GM23338 (cell line): ENCODE data around the gene LYPD5. TPM values are rescaled to one million over a fixed set of nuclear protein-coding genes. Genes with fewer than 3 reads are reported as not detected.
"Not testable (repeated sequence)": the region's sequence is repeated elsewhere in the genome, so short reads cannot be mapped to it uniquely, and the experiment has no call there.

Experiments
- ATAC-seq: fragments of 200-7000 bp; cut with Tn5 transposase; 3 replicates; pipeline ENCODE4 v1.9.1; 2020
- DNase-seq: peaks from one replicate; pipeline ENCODE4 v3.0.0-alpha.2; 2015; ENCODE audit warnings: low spot score
- H2AFZ ChIP-seq: fragments of 200-600 bp; sonication (generic); 2 replicates; pipeline ENCODE4 v1.8.0; 2016; ENCODE audit warnings: antibody characterized with exemption, mild to moderate bottlenecking, moderate library complexity
- H3F3A ChIP-seq: fragments of 200-600 bp; sonication (generic); replicated peaks from 2 replicates; pipeline ENCODE4 v1.8.0; 2017; ENCODE audit warnings: antibody characterized with exemption, mixed run types, low read depth
- H3K27ac ChIP-seq: fragments of 200-600 bp; sonication (generic); 2 replicates; pipeline ENCODE4 v1.6.1; 2016; ENCODE audit warnings: low read depth
- H3K27me3 ChIP-seq: fragments of 200-600 bp; sonication (generic); 2 replicates; pipeline ENCODE4 v1.8.0; 2016; ENCODE audit warnings: mild to moderate bottlenecking, mixed run types, moderate library complexity; ENCODE audit not compliant: insufficient read depth
- H3K36me3 ChIP-seq: fragments of 200-600 bp; sonication (generic); 2 replicates; pipeline ENCODE4 v1.8.0; 2016; ENCODE audit warnings: mild to moderate bottlenecking; ENCODE audit not compliant: insufficient read depth
- H3K4me1 ChIP-seq: fragments of 200-600 bp; sonication (generic); 2 replicates; pipeline ENCODE4 v1.8.0; 2016; ENCODE audit warnings: mild to moderate bottlenecking, moderate library complexity; ENCODE audit not compliant: insufficient read depth
- H3K4me2 ChIP-seq: fragments of 200-600 bp; sonication (generic); 2 replicates; pipeline ENCODE4 v1.7.1; 2017; ENCODE audit warnings: mixed run types
- H3K4me3 ChIP-seq: fragments of 200-600 bp; sonication (generic); 2 replicates; pipeline ENCODE4 v1.6.1; 2016; ENCODE audit warnings: mixed run types
- H3K79me2 ChIP-seq: fragments of 200-600 bp; sonication (generic); replicated peaks from 2 replicates; pipeline ENCODE4 v1.8.0; 2017; ENCODE audit warnings: mild to moderate bottlenecking; ENCODE audit not compliant: insufficient read depth
- H3K9me2 ChIP-seq: fragments of 200-600 bp; sonication (generic); 2 replicates; pipeline ENCODE4 v1.8.0; 2017; ENCODE audit not compliant: insufficient read depth
- H4K20me1 ChIP-seq: fragments of 200-600 bp; sonication (generic); replicated peaks from 2 replicates; pipeline ENCODE4 v1.8.0; 2017; ENCODE audit warnings: mild to moderate bottlenecking; ENCODE audit not compliant: insufficient read depth
- H3K27ac Mint-ChIP-seq: 2 replicates; pipeline ENCODE4 v1.8.0; 2020; ENCODE audit warnings: inconsistent platforms, mild to moderate bottlenecking, moderate library complexity, mixed read lengths
- H3K27me3 Mint-ChIP-seq: 3 replicates; pipeline ENCODE4 v1.8.0; 2022; ENCODE audit warnings: low read depth, mild to moderate bottlenecking, moderate library complexity, mixed read lengths, inconsistent platforms; ENCODE audit not compliant: insufficient read depth, poor library complexity
- H3K36me3 Mint-ChIP-seq: 3 replicates; pipeline ENCODE4 v1.8.0; 2021; ENCODE audit warnings: low read depth, mild to moderate bottlenecking, inconsistent platforms, moderate library complexity, mixed read lengths
- H3K4me1 Mint-ChIP-seq: 3 replicates; pipeline ENCODE4 v1.8.0; 2020; ENCODE audit warnings: mild to moderate bottlenecking, inconsistent platforms, mixed read lengths
- H3K4me3 Mint-ChIP-seq: 3 replicates; pipeline ENCODE4 v1.8.0; 2021; ENCODE audit warnings: moderate library complexity, mild to moderate bottlenecking, inconsistent platforms, mixed read lengths
- H3K9me3 Mint-ChIP-seq: 3 replicates; pipeline ENCODE4 v1.8.0; 2020; ENCODE audit warnings: moderate library complexity, mild to moderate bottlenecking, inconsistent platforms, mixed read lengths
- CREB1 ChIP-seq: fragments of 250-450 bp; sonication (Bioruptor Pico); IDR thresholded peaks from 2 replicates; pipeline ENCODE4 v1.5.0; 2020; ENCODE audit warnings: low read depth, mild to moderate bottlenecking, moderate library complexity
- EZH2 ChIP-seq: fragments of 200-600 bp; sonication (generic); IDR thresholded peaks from one replicate; pipeline ENCODE4 v1.8.0; 2017; ENCODE audit warnings: antibody characterized with exemption, mild to moderate bottlenecking, low read depth; ENCODE audit not compliant: unreplicated experiment
- EZH2phosphoT487 ChIP-seq: fragments of 200-600 bp; sonication (generic); IDR thresholded peaks from one replicate; pipeline ENCODE4 v1.8.1; 2018; ENCODE audit warnings: antibody characterized with exemption; ENCODE audit not compliant: unreplicated experiment
- JUNB ChIP-seq: IDR thresholded peaks from one replicate; pipeline ENCODE4 v1.6.1; 2016; ENCODE audit warnings: antibody characterized with exemption; ENCODE audit not compliant: unreplicated experiment
- NANOG ChIP-seq: IDR thresholded peaks from 2 replicates; pipeline ENCODE4 v1.6.1; 2016; ENCODE audit warnings: antibody characterized with exemption, borderline replicate concordance
- POLR2AphosphoS5 ChIP-seq: IDR thresholded peaks from 2 replicates; pipeline ENCODE4 v1.6.1; 2016; ENCODE audit warnings: antibody characterized with exemption, low read depth
- ZNF114 ChIP-seq: fragments of 250-450 bp; sonication (Bioruptor Pico); IDR thresholded peaks from 2 replicates; pipeline ENCODE4 v1.5.0; 2020; ENCODE audit warnings: mild to moderate bottlenecking, moderate library complexity
- ZNF331 ChIP-seq: fragments of 250-450 bp; sonication (Bioruptor Pico); IDR thresholded peaks from 2 replicates; pipeline ENCODE4 v1.5.0; 2020; ENCODE audit warnings: low read depth, mild to moderate bottlenecking, moderate library complexity
- ZNF462 ChIP-seq: fragments of 250-450 bp; sonication (Bioruptor Pico); IDR thresholded peaks from 2 replicates; pipeline ENCODE4 v1.5.0; 2020; ENCODE audit warnings: mild to moderate bottlenecking, moderate library complexity
- polyA plus RNA-seq: library from polyadenylated mRNA; unstranded; fragments of >200 nt; fragmentation: Nextera tagmentation; extraction: Ambion mirVana; gene quantifications from 2 replicates; pipeline ENCODE4 v1.2.1, GENCODE V29; 2016
- total RNA-seq: library from RNA; depleted of rRNA; stranded (reverse); fragments of >200 nt; shearing (Covaris generic); gene quantifications from 2 replicates; pipeline ENCODE4 v1.2.3, GENCODE V29; 2014
- TF ChIP-seq, protein P1 (sequence below): IDR thresholded peaks from 2 replicates; pipeline ENCODE4 v1.6.1; 2016; ENCODE audit warnings: antibody characterized with exemption

LYPD5 gene
- total and polyA plus RNA-seq, 2 experiments from 2014 or later: 1.1 to 1.5 TPM

GRCh38 chr19:43806848-43807247, 4.6 kb upstream of the LYPD5 start (continued):
- TF ChIP-seq CREB1 (CRISPR knock-in tag) (no peak), ZNF331 (CRISPR knock-in tag) (no peak), EZH2 (no peak), JUNB (no peak), POLR2AphosphoS5 (no peak), ZNF114 (no peak), NANOG (no peak), EZH2phosphoT487 (no peak)
- TF ChIP-seq, protein P1, sequence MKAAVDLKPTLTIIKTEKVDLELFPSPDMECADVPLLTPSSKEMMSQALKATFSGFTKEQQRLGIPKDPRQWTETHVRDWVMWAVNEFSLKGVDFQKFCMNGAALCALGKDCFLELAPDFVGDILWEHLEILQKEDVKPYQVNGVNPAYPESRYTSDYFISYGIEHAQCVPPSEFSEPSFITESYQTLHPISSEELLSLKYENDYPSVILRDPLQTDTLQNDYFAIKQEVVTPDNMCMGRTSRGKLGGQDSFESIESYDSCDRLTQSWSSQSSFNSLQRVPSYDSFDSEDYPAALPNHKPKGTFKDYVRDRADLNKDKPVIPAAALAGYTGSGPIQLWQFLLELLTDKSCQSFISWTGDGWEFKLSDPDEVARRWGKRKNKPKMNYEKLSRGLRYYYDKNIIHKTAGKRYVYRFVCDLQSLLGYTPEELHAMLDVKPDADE: no peak

GRCh38 chr19:43806401-43806800, 4.2 kb upstream of the LYPD5 start:
- not testable (repeated sequence) for DNase-seq, H3K4me3 ChIP-seq, H3K9me3 Mint-ChIP-seq, H4K20me1 ChIP-seq, H3K79me2 ChIP-seq, H3F3A ChIP-seq, ATAC-seq, H2AFZ ChIP-seq, H3K9me2 ChIP-seq, H3K36me3 Mint-ChIP-seq, H3K27ac ChIP-seq, H3K27ac Mint-ChIP-seq, H3K27me3 ChIP-seq, H3K4me2 ChIP-seq, H3K4me1 Mint-ChIP-seq, H3K36me3 ChIP-seq, H3K4me3 Mint-ChIP-seq, H3K4me1 ChIP-seq
- peaks cover 16% of the 10 kb centered on the region for H3K27me3 Mint-ChIP-seq

- no peak overlapping the region for H2AFZ ChIP-seq
- H3K4me1 ChIP-seq: no peaks in the 10 kb centered on the region
- no peak overlapping the region for H3K4me2 ChIP-seq
- 0 out of 2 replicates have a peak, but pooled peaks cover 4% of the 10 kb centered on the region for H3K9me2 ChIP-seq
- H3K4me3 Mint-ChIP-seq: no peak overlapping the region
- H3K27me3 ChIP-seq: peaks cover 9% of the 10 kb centered on the region
- H4K20me1 ChIP-seq: no peaks in the 10 kb centered on the region
- no peaks in the 10 kb centered on the region; the same call in 2 of the 3 replicates for H3K4me1 Mint-ChIP-seq
- no peaks in the 10 kb centered on the region for H3K36me3 ChIP-seq
- H3K27me3 Mint-ChIP-seq: peaks cover 20% of the 10 kb centered on the region
- H3K9me3 Mint-ChIP-seq: no peaks in the 10 kb centered on the region
- no peak overlapping the region for H3K27ac Mint-ChIP-seq
- DNase-seq (no peak), ATAC-seq (no peak)
- H3K27ac ChIP-seq: no peak overlapping the region
- H3K36me3 Mint-ChIP-seq: no peaks in the 10 kb centered on the region
- H3F3A ChIP-seq: no peaks in the 10 kb centered on the region
- H3K79me2 ChIP-seq: no peaks in the 10 kb centered on the region
- H3K4me3 ChIP-seq: no peak overlapping the region
- no peak for TF ChIP-seq ZNF462 (CRISPR knock-in tag)
- TF ChIP-seq, protein P1: no peak
Observed at GRCh38 chr19:43804432-43804831, 2.2 kb upstream of the LYPD5 start.
